Esophagus muscularis mucosa (tissue), 4 donors: Measurements from ENCODE around the gene MED13L.

Source experiments
- EP300 ChIP-seq: sonication (generic); formaldehyde crosslinking; IDR thresholded peaks from one replicate; pipeline ENCODE4 v1.6.1; 2017; ENCODE audit warnings: antibody characterized with exemption
- POLR2A ChIP-seq: fragments of 450-650 bp; IDR thresholded peaks from one replicate; pipeline ENCODE4 v1.6.1; 2017; ENCODE audit warnings: antibody characterized with exemption, moderate library complexity, mild to moderate bottlenecking, low read depth
- POLR2AphosphoS5 ChIP-seq, 2 donors: sonication (generic); formaldehyde crosslinking; IDR thresholded peaks; one replicate each; pipeline ENCODE4 v1.6.1; 2017; ENCODE audit warnings: antibody characterized with exemption in 2 of 2
- TF ChIP-seq, protein P1 (sequence below), 3 experiments: fragments of 200-600 bp in 2 of 3; fragments of 450-650 bp in 1 of 3; sonication (generic) in 2 of 3; IDR thresholded peaks; one replicate each; pipeline ENCODE4 v1.5.1; 2017 to 2019; ENCODE audit warnings: antibody characterized with exemption in 3 of 3, mild to moderate bottlenecking in 2 of 3, moderate library complexity in 1 of 3

DNA sequence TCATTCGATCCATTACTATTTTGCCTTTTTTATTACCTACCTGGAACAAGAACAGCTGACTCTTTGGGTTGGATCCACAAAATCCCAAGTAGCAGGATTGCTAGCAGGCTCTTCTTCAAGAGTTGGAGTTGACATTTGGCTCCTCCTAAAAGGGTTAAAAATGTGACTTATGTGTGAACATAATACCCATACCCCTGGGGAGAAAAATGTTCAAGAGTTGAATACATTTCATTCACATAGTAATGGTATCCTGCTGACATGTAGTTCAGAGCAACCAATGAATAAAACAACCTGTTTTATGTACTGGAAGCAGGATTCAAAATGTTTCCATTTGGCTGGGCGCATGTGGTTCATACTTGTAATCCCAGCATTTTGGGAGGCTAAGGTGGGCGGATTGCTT, 264.7 kb downstream of the MED13L start:
- TF ChIP-seq POLR2A (no peak), POLR2AphosphoS5 (IDR thresholded peaks at IDR 0.05) (no peak), EP300 (no peak)
- TF ChIP-seq, protein P1, sequence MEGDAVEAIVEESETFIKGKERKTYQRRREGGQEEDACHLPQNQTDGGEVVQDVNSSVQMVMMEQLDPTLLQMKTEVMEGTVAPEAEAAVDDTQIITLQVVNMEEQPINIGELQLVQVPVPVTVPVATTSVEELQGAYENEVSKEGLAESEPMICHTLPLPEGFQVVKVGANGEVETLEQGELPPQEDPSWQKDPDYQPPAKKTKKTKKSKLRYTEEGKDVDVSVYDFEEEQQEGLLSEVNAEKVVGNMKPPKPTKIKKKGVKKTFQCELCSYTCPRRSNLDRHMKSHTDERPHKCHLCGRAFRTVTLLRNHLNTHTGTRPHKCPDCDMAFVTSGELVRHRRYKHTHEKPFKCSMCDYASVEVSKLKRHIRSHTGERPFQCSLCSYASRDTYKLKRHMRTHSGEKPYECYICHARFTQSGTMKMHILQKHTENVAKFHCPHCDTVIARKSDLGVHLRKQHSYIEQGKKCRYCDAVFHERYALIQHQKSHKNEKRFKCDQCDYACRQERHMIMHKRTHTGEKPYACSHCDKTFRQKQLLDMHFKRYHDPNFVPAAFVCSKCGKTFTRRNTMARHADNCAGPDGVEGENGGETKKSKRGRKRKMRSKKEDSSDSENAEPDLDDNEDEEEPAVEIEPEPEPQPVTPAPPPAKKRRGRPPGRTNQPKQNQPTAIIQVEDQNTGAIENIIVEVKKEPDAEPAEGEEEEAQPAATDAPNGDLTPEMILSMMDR (IDR thresholded peaks at IDR 0.05), result no peak
